Stimulated activated CD4-positive, alpha-beta T cell treated with anti-CD3 and anti-CD28 coated beads, Interleukin-1b, Interleukin-23, amount 100 ng/mL, for 48 hours (primary cell): ENCODE data around the gene ARPP21.
"Not testable (repeated sequence)": the region's sequence is repeated elsewhere in the genome, so short reads cannot be mapped to it uniquely, and the experiment has no call there.

Source experiments
- DNase-seq: peaks from one replicate; pipeline ENCODE4 v3.0.0-alpha.2; 2020

The ARPP21 gene

GRCh38 chr3:35639254-35640186 is at the start of gene ARPP21:
ARPP21 (plus strand) TSS chr3:35639525; CDS start chr3:35681752, 42,227 bp downstream.
- no peak for DNase-seq

- DNase-seq, result no peak
Measured at GRCh38 chr3:35592589-35593295, 46.6 kb upstream of the ARPP21 start.

GRCh38 chr3:35594739-35595138 is 44.6 kb upstream of the ARPP21 start:
- DNase-seq, result no peak

DNA sequence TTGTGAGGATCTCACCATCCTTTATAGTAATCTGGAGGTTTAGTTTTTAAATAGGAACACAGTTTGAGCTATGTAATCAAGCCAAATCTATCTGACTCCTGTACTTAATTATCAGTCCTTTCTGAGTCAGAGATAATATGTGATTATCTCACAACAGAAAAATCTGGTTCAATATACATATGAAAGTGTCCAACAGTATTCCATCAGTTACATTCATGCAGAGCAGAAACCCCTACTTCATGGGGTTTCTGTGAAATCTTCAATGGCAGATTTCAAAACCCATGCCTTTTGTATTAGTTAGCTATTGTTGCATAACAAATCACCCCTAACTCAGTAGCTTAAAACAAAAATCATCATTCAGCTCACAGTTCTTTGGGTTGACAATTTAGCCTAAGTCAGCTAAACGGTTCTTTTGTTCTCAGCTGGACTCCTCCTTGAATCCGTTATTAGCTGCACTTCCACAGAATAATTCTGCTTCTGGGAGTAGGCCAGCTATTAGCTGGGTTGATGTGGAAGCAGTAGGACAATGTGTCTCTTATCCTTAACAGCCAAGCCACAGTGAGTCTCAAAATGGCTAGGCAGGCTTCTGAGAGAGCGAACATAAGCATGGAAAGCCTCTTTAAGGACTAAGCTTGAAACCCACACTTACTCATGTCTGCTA is 42.9 kb upstream of the ARPP21 start:
- no peak for DNase-seq

DNA sequence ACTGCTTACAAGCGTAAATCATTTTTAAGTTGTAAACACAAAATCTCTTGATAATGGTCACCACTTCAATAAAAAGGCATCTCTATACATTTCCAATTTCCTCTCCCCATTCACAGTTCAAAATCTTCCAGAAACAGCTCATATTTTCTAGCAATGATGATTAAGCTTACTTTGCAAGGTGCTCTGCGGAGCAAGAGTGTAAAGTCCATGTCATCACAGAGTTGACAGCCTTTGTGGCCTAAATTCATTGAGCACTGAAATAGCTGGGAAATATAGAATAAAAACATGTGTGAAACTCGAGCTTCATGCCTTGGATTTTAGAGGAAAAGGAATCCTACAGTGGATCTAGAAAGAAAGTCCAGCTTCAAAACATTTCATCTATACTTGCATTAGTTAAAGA is 41.8 kb upstream of the ARPP21 start:
- DNase-seq, result no peak

- no peak for DNase-seq
Measured at GRCh38 chr3:35598804-35599203, 40.5 kb upstream of the ARPP21 start.

- no peak for DNase-seq
Measured at GRCh38 chr3:35601959-35602358, 37.4 kb upstream of the ARPP21 start.

DNA sequence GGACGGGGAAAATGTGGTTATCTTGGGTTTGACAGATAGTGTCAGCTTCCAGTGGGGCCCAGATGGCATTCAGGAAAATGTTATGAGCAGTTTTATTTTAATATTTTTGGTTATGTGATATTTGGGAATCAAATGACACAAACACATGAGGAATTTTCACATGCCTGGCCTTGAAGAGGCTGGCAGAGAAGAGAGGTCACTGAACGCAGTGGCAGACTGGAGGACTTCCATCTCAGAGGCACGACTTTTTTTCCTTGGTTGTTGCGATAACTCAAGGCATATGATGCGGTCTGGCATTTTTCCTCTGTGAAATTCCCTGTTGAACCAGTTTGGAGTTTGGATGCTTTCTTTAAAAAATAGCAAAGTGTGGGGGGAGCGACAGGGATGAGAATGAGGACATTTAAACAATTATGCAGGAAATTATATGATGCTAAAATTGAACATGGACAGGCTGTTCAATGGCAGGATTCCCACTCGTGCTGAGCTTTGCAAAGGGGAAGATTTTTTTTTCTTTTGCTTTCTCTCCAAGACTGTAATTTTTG is 36.9 kb upstream of the ARPP21 start:
- DNase-seq, result no peak

- DNase-seq, result no peak
Measured at GRCh38 chr3:35616346-35616745, 23.0 kb upstream of the ARPP21 start.

DNA sequence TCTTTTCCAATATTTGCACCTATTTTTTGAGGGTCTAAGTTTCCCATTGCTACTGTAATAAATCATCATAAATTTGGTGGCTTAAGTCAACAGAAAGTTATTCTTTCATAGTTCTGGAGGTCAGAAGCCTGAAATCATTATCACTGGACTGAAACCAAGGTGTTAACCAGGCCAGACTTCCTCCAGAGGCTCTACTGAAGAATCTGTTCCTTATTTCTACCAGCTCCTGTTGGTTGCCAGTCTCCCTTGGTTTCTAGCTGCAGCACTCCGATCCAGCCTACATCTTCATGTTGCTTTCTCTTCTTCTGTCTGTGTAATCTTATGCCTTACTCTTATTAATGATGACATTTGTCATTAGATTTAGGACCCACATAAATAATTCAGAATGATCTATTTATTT is 22.0 kb upstream of the ARPP21 start:
- no peak for DNase-seq

GRCh38 chr3:35620238-35620637 is 19.1 kb upstream of the ARPP21 start:
- not testable (repeated sequence) for DNase-seq

DNA sequence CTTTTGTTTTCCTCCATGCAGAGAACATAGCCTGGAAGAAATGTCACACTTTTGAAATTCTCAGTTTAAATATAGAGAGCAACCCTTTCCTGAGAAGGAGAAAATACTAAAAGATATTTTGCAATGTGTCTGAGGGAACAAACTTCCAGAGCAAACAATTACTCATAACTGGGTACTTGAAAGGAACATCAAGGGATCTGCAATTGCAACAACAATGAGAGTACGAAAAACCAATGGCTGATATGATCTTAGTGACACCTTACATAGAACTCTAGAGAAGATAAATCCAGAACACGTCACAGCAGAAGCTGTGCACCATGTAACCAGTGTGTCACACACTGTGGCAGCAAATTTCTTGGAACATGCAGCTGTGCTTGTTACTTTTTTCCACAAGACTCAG is 14.6 kb upstream of the ARPP21 start:
- DNase-seq, result no peak

GRCh38 chr3:35633332-35634124 is 5.8 kb upstream of the ARPP21 start:
- no peak for DNase-seq

- no peak for DNase-seq
Measured at GRCh38 chr3:35635407-35635806, 3.9 kb upstream of the ARPP21 start.

- DNase-seq, result no peak
Measured at GRCh38 chr3:35635926-35636683, 3.2 kb upstream of the ARPP21 start.

DNA sequence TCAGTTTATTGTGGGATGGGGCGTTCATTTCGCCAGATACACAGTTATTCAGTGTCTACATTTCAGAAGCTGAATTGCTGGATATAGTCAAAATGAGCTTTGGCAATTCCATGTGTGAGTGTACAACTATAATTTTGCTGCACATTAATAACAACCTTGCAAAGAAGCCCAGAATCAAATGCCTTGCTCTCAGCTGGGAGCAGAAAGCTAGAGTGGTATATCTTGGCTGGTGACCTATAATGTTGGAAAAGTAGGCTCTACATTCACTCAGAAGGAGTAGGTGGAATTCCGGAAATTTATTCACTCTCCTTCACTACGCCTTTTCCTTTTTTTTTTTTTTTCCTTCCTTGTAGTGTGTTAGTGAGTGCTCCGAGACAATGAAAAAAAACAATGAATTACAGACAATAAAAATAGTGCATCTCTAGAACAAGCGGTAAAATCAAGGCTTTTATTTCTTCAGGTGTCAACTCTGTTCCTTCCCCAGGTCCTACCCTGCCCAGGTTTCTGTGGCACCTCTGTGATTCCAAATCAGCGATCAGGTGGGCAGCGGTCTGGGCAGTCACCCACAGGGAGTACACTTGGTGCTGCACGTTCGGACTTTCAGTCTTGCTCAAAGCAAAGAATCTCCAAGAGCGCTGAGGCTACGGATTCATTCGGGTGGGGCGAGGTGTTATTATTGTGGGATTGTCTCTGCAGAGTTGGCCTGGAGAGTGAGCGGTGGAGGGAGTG is 910 bp upstream of the ARPP21 start:
- DNase-seq, result no peak

DNA sequence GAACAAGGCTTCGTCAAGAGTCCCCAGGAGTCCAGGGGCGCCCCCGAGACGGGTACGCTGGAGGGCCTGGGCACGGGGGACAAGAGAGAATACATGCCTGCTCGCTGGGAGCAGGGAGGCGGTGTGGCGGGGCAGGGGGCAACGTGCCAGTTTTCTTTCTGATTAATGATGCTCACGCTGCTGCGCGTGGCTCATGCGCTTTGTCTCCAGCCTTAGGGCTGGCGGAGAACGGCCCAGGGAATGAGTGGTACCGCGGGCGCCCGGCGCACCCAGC is 408 bp upstream of the ARPP21 start:
- DNase-seq, result no peak

DNA sequence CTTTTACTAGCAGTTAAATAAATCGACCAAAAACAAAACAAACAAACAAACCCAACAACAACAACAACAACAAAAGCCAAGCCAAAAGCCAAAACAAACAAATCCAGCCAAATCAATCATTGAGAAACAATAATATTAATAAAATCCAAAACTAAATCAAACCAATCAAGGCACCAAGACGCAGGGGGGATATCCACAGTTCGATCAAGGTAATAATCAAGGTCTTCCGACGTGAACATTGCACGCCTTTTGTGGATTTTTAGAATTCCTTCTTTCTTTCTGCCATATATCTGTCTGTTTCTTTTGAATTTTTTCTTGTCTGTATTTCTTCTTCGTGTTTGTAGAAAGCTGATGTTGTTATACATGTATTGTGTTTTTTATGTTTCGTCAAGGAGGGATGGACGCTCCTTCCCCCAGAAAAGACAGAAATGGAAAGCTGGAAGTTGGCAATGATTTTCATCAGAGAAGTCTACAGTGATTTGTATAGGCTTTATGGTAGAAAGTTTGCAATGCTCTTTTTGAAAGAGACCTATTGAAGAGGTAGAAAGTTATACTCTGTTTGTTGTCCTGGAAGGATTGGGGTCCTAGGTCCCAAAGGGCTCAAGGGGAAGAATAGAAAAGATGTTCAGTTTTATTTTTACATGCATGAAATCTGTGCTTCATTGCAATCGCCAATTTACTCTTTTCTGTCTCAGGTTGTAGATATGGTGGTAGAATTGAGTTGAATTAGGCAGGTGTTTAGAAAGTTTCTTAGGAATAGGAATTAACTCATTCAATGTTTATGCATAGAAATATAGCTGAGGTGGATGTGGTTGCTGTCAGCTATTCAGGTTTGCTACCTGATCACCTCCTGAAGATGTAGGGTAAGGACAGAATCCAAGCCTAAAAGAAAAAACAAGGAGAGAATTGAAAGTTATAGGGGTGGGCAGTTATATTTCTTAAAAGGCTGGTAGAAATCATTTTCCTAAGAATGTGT is 1.2 kb downstream of the ARPP21 start:
- DNase-seq, result no peak

GRCh38 chr3:35641331-35641730 is 2.0 kb downstream of the ARPP21 start:
- DNase-seq, result no peak

DNA sequence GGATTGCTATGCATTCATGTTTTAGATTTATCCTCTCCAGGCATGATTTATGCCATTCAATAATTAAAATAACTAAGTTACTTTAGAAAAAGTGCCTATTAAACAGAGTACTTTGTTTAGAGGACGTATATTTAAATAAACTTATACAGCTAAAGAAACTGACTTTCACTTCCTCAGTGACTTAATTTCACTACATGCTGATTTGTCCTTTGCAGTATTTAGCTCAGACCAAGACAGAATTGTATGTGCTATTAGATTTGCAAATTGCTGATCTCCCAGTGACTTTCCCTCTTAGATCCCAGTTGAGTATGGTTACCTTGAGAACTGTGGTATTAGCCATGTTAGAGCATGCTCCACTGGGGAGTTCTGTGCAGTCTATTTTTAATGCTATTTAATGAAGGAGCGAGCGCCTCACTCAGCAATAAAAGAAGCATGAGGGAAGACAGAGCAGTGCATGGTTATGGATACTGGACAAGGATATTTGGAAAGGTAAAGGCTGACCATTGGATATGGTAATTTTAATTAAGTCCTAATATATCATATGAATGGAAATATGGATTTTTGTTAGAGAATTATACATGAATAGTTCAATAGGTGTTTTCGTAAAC is 2.7 kb downstream of the ARPP21 start:
- no peak for DNase-seq
